Subcutaneous adipose tissue (tissue), 4 donors: ENCODE results near the gene B4GALNT2. TPM values are rescaled to one million over a fixed set of nuclear protein-coding genes. Genes with fewer than 3 reads are reported as not detected.

Source experiments
- CTCF ChIP-seq: fragments of 450-650 bp; IDR thresholded peaks from one replicate; pipeline ENCODE4 v1.5.1; 2016; ENCODE audit warnings: low read depth, mild to moderate bottlenecking, control low read depth, antibody characterized with exemption, moderate library complexity
- total RNA-seq, 4 donors: library from RNA; depleted of rRNA; stranded (reverse); fragments of >200 nt; gene quantifications; one replicate each; pipeline ENCODE4 v1.1.0, GENCODE V29; 2016

B4GALNT2 gene
- total RNA-seq, 4 donors from 2014 or later: not detected

DNA sequence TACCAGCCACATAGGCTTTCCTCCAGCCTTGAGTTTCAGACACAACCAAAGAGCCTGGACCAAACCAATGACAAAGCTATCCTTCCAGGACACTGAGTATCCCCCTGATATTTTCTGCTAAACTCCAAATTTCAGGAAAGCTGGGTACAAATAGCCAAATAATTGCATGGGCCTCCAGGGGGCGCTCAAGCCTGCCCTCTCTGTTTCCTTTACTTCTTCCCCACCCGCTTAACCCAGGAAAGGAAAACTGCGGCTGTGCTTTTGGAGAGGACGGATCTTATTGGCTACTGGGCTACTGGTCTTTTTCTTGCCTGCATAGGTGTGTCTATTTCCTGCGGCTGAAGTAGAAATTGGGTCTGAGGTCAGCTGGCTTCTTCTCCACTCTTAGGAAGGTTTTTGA is 47.7 kb downstream of the B4GALNT2 start:
- TF ChIP-seq CTCF: no peak

DNA sequence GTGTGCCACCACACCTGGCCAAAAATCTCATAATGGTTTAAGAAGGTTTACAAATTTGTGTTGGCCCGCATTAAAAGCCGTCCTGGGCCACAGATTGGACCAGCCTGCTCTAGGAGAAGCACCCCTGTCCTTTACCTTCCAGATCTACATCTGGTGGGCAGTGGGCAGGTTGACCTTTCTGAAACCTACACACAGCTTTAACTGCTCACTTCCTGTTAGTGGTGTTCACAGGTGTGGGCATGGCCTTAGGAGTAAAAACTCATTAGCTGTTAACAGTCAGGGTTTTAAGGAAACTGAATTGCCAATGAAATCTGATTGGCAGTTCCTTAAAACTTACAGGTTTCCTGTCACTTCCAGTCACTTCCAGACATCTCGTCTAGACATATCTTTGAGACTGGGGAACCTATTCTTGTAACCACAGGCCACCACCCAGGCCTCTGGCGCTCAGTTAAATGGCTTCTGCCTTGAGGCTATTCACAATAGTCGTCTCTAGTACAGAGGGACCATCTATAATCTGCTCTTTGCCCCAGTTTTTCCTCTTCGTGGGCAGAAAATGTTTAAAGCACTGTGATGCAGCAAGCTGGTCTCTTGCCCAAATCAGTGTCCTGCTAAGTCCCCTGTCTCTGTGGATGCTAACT is 48.5 kb downstream of the B4GALNT2 start:
- no peak for TF ChIP-seq CTCF

DNA sequence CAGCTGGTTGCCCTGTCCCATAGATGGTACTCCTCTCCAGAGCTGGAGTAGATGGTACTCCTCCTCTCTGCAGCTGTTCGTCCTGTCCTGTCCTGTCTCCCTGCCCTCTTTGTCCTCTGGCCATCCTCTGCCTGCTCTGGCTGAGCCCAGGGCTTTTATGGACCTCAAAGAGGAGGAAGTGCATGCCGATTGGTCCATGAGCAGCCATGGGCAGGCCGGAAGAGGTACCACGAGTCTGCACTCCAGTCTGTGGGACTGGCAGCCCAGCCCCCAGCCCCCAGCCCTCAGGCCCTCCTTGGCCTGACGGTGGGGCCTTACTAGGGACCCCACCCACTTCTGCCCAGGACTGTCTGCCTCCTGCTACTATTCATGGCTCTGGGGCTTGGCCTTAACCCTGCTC is 50.8 kb downstream of the B4GALNT2 start:
- no peak for TF ChIP-seq CTCF

- no peak for TF ChIP-seq CTCF
Measured at GRCh38 chr17:49183801-49184200, 51.2 kb downstream of the B4GALNT2 start.

DNA sequence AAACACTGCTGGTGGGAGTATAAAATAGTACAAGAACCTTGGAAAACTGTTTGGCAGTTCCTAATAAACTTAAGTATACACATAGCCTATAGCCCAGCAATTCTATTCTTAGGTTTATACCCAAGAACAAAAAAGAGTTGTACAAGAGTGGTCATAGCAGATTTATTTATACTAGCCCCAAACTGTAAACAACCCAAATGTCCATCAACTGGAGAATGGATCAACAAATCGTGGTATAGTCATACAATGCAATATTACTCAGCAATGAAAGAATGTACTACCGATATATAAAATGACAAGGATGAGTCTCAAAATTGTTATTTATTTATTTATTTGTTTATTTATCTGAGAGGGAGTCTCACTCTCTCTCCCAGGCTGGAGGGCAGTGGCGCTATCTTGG is 54.7 kb downstream of the B4GALNT2 start:
- no peak for TF ChIP-seq CTCF

- no peak for TF ChIP-seq CTCF
Measured at GRCh38 chr17:49190932-49191331, 58.4 kb downstream of the B4GALNT2 start.

DNA sequence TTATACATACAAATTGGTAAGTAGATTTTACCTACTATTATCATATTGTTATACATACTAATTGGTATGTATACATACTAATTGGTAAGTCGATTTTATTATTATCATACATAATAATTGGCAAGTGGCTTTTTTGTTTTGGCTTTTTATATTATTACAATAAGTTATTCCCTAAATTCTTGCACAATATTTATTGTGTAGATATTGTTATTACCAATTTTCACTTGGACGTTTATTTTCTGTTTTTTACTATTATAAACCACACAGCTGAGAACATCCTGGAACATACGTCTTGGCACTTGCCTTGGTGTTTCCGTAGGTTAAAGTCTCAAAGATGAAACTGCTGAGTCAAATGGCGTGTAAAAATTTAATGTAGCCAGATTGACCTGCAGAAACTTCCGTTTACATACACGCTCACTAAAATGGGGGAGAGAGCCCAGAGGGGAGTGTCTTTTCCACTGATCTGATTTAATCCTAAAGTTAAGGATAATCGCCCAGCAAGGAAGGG is 58.9 kb downstream of the B4GALNT2 start:
- TF ChIP-seq CTCF: no peak
